ENCODE data around the gene PCED1A.

Gene PCED1A

GRCh38 chr20:2846698-2847097 lies 6.2 kb upstream of the PCED1A start:
- no peak for DNase-seq
- H3K9ac ChIP-seq (ENCODE audit: low read length) = no peak overlapping the region
- H3K27ac ChIP-seq (ENCODE audit: low read length) = no peak overlapping the region
- no peaks in the 10 kb centered on the region for H3K9me3 ChIP-seq (replicated peaks; ENCODE audit: insufficient read depth, low read length)
- peaks cover under 1% of the 10 kb centered on the region for H3K79me2 ChIP-seq (ENCODE audit: low read length)
- H3K9me2 ChIP-seq (replicated peaks; ENCODE audit: insufficient read depth, low read length) = no peaks in the 10 kb centered on the region
- no peaks in the 10 kb centered on the region for H3K27me3 ChIP-seq (replicated peaks; ENCODE audit: insufficient read depth, low read length)
- TF ChIP-seq CTCF (IDR thresholded peaks at IDR 0.05; ENCODE audit: low read length) (no peak), EZH2phosphoT487 (IDR thresholded peaks at IDR 0.05; ENCODE audit: low read length) (no peak), EZH2 (optimal IDR thresholded peaks at IDR 0.05; ENCODE audit: low read depth, low read length) (no peak)
- no peak overlapping the region for H2AFZ ChIP-seq (ENCODE audit: low read length)
- H3F3A ChIP-seq (ENCODE audit: insufficient read depth, low read length) = no peaks in the 10 kb centered on the region
- no peaks in the 10 kb centered on the region for H3K4me1 ChIP-seq (ENCODE audit: low read length)
- H3K4me3 ChIP-seq (ENCODE audit: low read length) = no peak overlapping the region
- H3K4me2 ChIP-seq (ENCODE audit: low read depth, low read length) = no peak overlapping the region
- H3K36me3 ChIP-seq (replicated peaks; ENCODE audit: insufficient read depth, low read length) = no peaks in the 10 kb centered on the region
- no peaks in the 10 kb centered on the region for H4K20me1 ChIP-seq (ENCODE audit: insufficient read depth, low read length)

- no peaks in the 10 kb centered on the region for H3K4me1 ChIP-seq (ENCODE audit: low read length)
- no peaks in the 10 kb centered on the region for H3K27me3 ChIP-seq (replicated peaks; ENCODE audit: insufficient read depth, low read length)
- no peak overlapping the region for H2AFZ ChIP-seq (ENCODE audit: low read length)
- H3K27ac ChIP-seq (ENCODE audit: low read length) = no peak overlapping the region
- no peak for DNase-seq
- no peaks in the 10 kb centered on the region for H3K9me2 ChIP-seq (replicated peaks; ENCODE audit: insufficient read depth, low read length)
- no peak overlapping the region for H3K4me3 ChIP-seq (ENCODE audit: low read length)
- H3K4me2 ChIP-seq (ENCODE audit: low read depth, low read length) = no peak overlapping the region
- H3K79me2 ChIP-seq (ENCODE audit: low read length) = peaks cover 10% of the 10 kb centered on the region
- no peak overlapping the region for H3K9ac ChIP-seq (ENCODE audit: low read length)
- no peaks in the 10 kb centered on the region for H3K9me3 ChIP-seq (replicated peaks; ENCODE audit: insufficient read depth, low read length)
- H4K20me1 ChIP-seq (ENCODE audit: insufficient read depth, low read length) = no peaks in the 10 kb centered on the region
- no peaks in the 10 kb centered on the region for H3K36me3 ChIP-seq (replicated peaks; ENCODE audit: insufficient read depth, low read length)
- no peaks in the 10 kb centered on the region for H3F3A ChIP-seq (ENCODE audit: insufficient read depth, low read length)
- TF ChIP-seq EZH2 (optimal IDR thresholded peaks at IDR 0.05; ENCODE audit: low read depth, low read length) (no peak), EZH2phosphoT487 (IDR thresholded peaks at IDR 0.05; ENCODE audit: low read length) (no peak), CTCF (IDR thresholded peaks at IDR 0.05; ENCODE audit: low read length) (no peak)
Measured at GRCh38 chr20:2845607-2846006, 5.2 kb upstream of the PCED1A start.

- Histone ChIP-seq H3K9me3 (replicated peaks; ENCODE audit: insufficient read depth, low read length) (no peaks in the 10 kb centered on the region), H3K36me3 (replicated peaks; ENCODE audit: insufficient read depth, low read length) (no peaks in the 10 kb centered on the region), H2AFZ (ENCODE audit: low read length) (peak overlapping the region; percentile 92), H3K4me2 (ENCODE audit: low read depth, low read length) (peak overlapping the region; percentile 67), H3K27ac (ENCODE audit: low read length) (no peak overlapping the region), H3K9ac (ENCODE audit: low read length) (peak overlapping the region; percentile 59; the same call in 1 of the 2 replicates), H3K4me1 (ENCODE audit: low read length) (peaks cover 5% of the 10 kb centered on the region; the same call in 1 of the 2 replicates), H4K20me1 (ENCODE audit: insufficient read depth, low read length) (no peaks in the 10 kb centered on the region), H3K9me2 (replicated peaks; ENCODE audit: insufficient read depth, low read length) (no peaks in the 10 kb centered on the region), H3F3A (ENCODE audit: insufficient read depth, low read length) (no peaks in the 10 kb centered on the region), H3K79me2 (ENCODE audit: low read length) (peaks cover 10% of the 10 kb centered on the region), H3K4me3 (ENCODE audit: low read length) (peak overlapping the region; percentile 97), H3K27me3 (replicated peaks; ENCODE audit: insufficient read depth, low read length) (no peaks in the 10 kb centered on the region)
- DNase-seq = peak; percentile 29
- no peak for TF ChIP-seq EZH2 (optimal IDR thresholded peaks at IDR 0.05; ENCODE audit: low read depth, low read length)
- no peak for TF ChIP-seq CTCF (IDR thresholded peaks at IDR 0.05; ENCODE audit: low read length)
- no peak for TF ChIP-seq EZH2phosphoT487 (IDR thresholded peaks at IDR 0.05; ENCODE audit: low read length)
Measured at GRCh38 chr20:2840967-2841531, 594 bp upstream of the PCED1A start.

All from MM.1S (cell line).